ENCODE results near the gene TFDP1. TPM values are rescaled to one million over a fixed set of nuclear protein-coding genes. Genes with fewer than 3 reads are reported as not detected.

The TFDP1 gene
- total RNA-seq, 2 donors from 2014 or later = 50.1 to 62.4 TPM

DNA sequence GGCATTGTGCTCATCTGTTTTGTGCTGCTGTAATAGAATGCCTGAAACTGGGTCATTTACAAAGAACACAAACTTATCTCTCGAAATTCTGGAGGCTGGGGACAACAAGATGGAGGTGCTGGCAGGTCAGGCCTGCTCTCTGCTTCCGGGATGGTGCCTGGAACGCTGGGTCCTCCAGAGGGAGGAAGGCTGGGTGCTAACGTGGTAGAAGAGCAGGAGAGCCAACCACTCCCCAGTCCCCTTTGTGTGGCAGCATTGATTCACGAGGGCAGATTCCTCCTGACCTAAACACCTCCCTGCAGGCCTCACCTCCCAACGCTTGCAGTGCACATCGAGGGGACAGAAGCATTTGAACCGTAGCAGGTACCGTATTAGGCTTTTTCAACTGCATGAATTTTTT, 34.1 kb upstream of the TFDP1 start:
- H3K9me3 ChIP-seq = no peaks in the 10 kb centered on the region
- 81% methylated on average over 9 of the region's 9 CpGs for WGBS
- H3K27ac ChIP-seq = no peak overlapping the region
- no peaks in the 10 kb centered on the region for H3K27me3 ChIP-seq (replicated peaks; ENCODE audit: insufficient read depth)
- H3K4me1 ChIP-seq (replicated peaks) = no peaks in the 10 kb centered on the region
- TF ChIP-seq POLR2A (IDR thresholded peaks at IDR 0.05) (no peak), POLR2AphosphoS5 (IDR thresholded peaks at IDR 0.05) (no peak)
- TF ChIP-seq, protein P1, sequence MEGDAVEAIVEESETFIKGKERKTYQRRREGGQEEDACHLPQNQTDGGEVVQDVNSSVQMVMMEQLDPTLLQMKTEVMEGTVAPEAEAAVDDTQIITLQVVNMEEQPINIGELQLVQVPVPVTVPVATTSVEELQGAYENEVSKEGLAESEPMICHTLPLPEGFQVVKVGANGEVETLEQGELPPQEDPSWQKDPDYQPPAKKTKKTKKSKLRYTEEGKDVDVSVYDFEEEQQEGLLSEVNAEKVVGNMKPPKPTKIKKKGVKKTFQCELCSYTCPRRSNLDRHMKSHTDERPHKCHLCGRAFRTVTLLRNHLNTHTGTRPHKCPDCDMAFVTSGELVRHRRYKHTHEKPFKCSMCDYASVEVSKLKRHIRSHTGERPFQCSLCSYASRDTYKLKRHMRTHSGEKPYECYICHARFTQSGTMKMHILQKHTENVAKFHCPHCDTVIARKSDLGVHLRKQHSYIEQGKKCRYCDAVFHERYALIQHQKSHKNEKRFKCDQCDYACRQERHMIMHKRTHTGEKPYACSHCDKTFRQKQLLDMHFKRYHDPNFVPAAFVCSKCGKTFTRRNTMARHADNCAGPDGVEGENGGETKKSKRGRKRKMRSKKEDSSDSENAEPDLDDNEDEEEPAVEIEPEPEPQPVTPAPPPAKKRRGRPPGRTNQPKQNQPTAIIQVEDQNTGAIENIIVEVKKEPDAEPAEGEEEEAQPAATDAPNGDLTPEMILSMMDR (IDR thresholded peaks at IDR 0.05) = no peak
- no peak overlapping the region for H3K4me3 ChIP-seq
- no peaks in the 10 kb centered on the region for H3K36me3 ChIP-seq
- no peak for DNase-seq (ENCODE audit: low spot score)
- intact Hi-C loops (cut with DNase I) = no loop called here

DNA sequence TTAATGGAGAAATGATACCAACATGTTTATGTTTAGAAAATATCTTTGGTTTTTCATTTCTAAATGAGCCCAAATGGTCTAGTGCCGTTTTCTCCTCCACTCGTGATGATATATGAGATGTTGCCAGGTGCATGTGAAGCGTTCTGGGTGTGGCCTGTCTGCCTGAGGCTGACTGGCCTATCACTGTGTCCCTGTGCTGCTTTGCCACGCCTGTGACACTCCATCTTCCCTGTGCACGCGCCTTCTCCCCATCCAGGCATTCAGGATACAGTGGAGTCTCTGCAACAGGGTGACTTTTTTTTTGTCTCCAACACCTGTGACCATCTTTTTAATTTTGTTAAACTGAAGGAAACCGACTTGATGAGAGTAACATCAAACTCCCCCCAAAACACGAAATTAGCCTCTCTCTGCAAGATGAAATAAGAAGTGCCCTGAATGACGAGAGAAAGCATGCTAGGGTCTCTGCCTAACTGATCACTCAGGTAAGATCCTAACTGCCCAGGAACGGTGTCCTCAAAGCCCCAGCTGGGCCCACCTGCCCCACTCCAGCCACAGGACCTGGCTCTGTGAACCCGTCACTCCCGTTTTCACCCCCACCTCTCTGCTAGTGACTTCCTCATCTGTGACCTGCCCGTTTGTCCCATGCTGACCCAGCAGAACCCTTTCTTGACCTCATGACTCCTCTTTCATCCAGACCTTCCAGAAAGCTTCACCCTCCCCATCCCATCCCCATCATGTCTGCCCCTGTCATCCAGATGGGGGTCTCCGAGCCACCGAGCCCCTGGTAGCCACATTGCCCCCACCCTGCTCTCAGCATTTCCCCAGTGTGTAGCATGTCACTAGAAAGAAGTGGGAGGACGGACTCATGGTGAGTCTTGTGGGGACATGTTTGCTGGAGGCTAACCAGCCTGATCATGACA, 33.2 kb upstream of the TFDP1 start:
- Histone ChIP-seq H3K9me3 (no peaks in the 10 kb centered on the region), H3K27ac (no peak overlapping the region), H3K36me3 (no peaks in the 10 kb centered on the region), H3K4me1 (replicated peaks) (no peaks in the 10 kb centered on the region), H3K27me3 (replicated peaks; ENCODE audit: insufficient read depth) (no peaks in the 10 kb centered on the region), H3K4me3 (no peak overlapping the region)
- TF ChIP-seq, protein P1 (IDR thresholded peaks at IDR 0.05) = no peak
- TF ChIP-seq POLR2A (IDR thresholded peaks at IDR 0.05) = no peak
- no peak for TF ChIP-seq POLR2AphosphoS5 (IDR thresholded peaks at IDR 0.05)
- intact Hi-C loops (cut with DNase I) = no loop called here
- WGBS = 71% methylated on average over 16 of the region's 16 CpGs
- DNase-seq (ENCODE audit: low spot score) = no peak

DNA sequence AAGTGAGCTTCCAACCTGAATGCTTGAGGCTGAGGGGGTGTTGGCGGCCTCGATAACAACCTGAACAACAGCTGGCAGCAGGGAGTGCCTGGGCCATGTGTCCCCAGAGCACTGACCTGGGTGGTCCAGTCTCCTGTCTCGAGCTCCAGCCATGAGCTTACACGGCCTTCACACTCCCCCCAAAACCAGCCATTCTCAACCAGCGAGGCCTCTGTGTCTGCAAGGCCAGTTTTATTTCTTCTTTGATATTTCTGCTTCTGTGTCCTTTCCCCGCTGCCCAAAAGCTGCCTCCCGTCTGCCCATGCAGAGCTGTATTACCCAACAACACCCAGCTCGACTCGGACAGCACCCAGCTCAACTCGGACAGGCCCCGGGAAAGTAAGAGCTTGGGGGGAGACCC, 32.5 kb upstream of the TFDP1 start:
- 94% methylated on average over 11 of the region's 11 CpGs for WGBS
- TF ChIP-seq POLR2AphosphoS5 (IDR thresholded peaks at IDR 0.05) (no peak), POLR2A (IDR thresholded peaks at IDR 0.05) (no peak)
- TF ChIP-seq, protein P1 (IDR thresholded peaks at IDR 0.05) = no peak
- Histone ChIP-seq H3K36me3 (no peaks in the 10 kb centered on the region), H3K4me3 (no peak overlapping the region), H3K4me1 (replicated peaks) (no peaks in the 10 kb centered on the region), H3K27ac (no peak overlapping the region), H3K9me3 (no peaks in the 10 kb centered on the region), H3K27me3 (replicated peaks; ENCODE audit: insufficient read depth) (no peaks in the 10 kb centered on the region)
- intact Hi-C loops (cut with DNase I) = no loop called here
- no peak for DNase-seq (ENCODE audit: low spot score)

DNA sequence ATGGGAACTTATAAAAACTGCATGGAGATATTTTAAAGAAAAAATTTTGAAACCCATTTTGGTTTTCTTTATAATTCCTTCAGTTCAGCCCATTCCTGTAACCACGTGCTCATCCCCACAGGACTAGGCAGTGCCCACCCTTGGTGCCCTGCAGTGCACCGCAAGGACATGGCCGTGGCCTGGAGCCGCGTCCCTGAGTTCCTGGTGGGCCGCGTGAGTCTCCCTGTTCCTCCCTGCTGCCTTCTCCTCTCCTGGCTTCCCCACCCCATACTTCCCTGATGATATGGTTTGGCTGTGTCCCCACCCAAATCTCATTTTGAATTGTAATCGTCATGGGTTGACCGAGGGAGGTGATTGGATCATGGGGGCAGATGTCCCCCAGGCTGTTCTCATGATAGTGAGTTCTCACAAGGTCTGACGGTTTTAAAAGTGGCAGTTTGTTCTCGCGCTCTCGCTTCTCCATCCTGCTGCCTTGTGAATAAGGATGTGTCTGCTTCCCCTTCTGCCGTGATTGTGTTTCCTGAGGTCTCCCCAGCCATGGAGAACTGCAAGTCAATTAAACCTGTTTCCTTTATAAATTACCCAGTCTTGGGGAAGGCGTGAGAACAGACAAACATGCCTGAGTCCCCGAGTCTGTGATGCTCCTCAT, 31.6 kb upstream of the TFDP1 start:
- Histone ChIP-seq H3K9me3 (no peaks in the 10 kb centered on the region), H3K36me3 (no peaks in the 10 kb centered on the region), H3K27me3 (replicated peaks; ENCODE audit: insufficient read depth) (no peaks in the 10 kb centered on the region), H3K4me1 (replicated peaks) (no peaks in the 10 kb centered on the region), H3K4me3 (no peak overlapping the region), H3K27ac (no peak overlapping the region)
- WGBS = 81% methylated on average over 16 of the region's 16 CpGs
- intact Hi-C loops (cut with DNase I) = no loop called here
- no peak for DNase-seq (ENCODE audit: low spot score)
- TF ChIP-seq POLR2A (IDR thresholded peaks at IDR 0.05) = no peak
- TF ChIP-seq POLR2AphosphoS5 (IDR thresholded peaks at IDR 0.05) = no peak
- TF ChIP-seq, protein P1 (IDR thresholded peaks at IDR 0.05) = no peak
